ENCODE data around the gene ADAM11. TPM values are rescaled to one million over a fixed set of nuclear protein-coding genes. Genes with fewer than 3 reads are reported as not detected.

Gene ADAM11
- total and polyA plus RNA-seq, 2 of the 13 experiments (the other 11 are each of a cell fraction or from before 2014, with no cell fraction given): 0.38 to 0.91 TPM

GRCh38 chr17:44741316-44741715 is 17.5 kb upstream of the ADAM11 start (continued):
- TF ChIP-seq ZNF800 (CRISPR knock-in tag; IDR thresholded peaks at IDR 0.05) (no peak), ZBTB40 (IDR thresholded peaks at IDR 0.05) (no peak), ZBTB40 (CRISPR knock-in tag; IDR thresholded peaks at IDR 0.05) (no peak), DNMT3B (CRISPR knock-in tag; conservative IDR thresholded peaks at IDR 0.05) (no peak), ZBTB38 (CRISPR knock-in tag; IDR thresholded peaks at IDR 0.05) (no peak), PRDM4 (CRISPR knock-in tag; IDR thresholded peaks at IDR 0.05; ENCODE audit: borderline replicate concordance) (no peak), FOXK1 (CRISPR knock-in tag; IDR thresholded peaks at IDR 0.05; ENCODE audit: borderline replicate concordance, low read depth) (no peak), ZNF431 (CRISPR knock-in tag; IDR thresholded peaks at IDR 0.05; ENCODE audit: borderline replicate concordance, low read depth) (no peak), MYPOP (CRISPR knock-in tag; IDR thresholded peaks at IDR 0.05) (no peak), ZNF607 (CRISPR knock-in tag; IDR thresholded peaks at IDR 0.05; ENCODE audit: borderline replicate concordance) (no peak), ZNF235 (CRISPR knock-in tag; IDR thresholded peaks at IDR 0.05; ENCODE audit: borderline replicate concordance) (no peak)
